HG02571 (cell line): ENCODE measurements around the gene CAPRIN2.

Experiments used
- ATAC-seq: cut with Tn5 transposase; IDR thresholded peaks from one replicate; pipeline ENCODE4 v1.9.1; 2021; ENCODE audit warnings: mild to moderate bottlenecking, moderate library complexity; ENCODE audit not compliant: unreplicated experiment

The CAPRIN2 gene

GRCh38 chr12:30763053-30763452, 8.3 kb upstream of the CAPRIN2 start:
- ATAC-seq = no peak

- no peak for ATAC-seq
Measured at GRCh38 chr12:30761730-30762129, 7.0 kb upstream of the CAPRIN2 start.

- no peak for ATAC-seq
Measured at GRCh38 chr12:30757316-30757715, 2.6 kb upstream of the CAPRIN2 start.

GRCh38 chr12:30756074-30756473, 1.3 kb upstream of the CAPRIN2 start:
- ATAC-seq = no peak

DNA sequence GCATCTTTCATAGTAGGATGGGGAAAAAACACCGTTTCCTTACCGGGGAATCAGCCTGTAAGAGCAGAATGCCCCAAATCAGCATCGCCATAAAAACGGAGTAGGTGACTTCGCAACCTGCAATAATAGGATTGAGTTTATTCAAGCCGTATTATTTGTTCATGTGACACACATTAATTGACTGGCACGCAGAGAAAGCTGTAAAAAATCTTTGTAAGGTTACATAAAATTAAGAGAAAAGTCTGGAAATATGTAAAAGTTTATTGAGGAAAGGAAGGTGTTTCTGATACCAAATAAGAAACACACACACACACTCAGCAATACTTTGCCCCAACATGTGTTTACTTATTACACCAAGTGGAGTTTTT, 628 bp upstream of the CAPRIN2 start:
- no peak for ATAC-seq

- no peak for ATAC-seq
Measured at GRCh38 chr12:30754383-30754749, 385 bp downstream of the CAPRIN2 start.

DNA sequence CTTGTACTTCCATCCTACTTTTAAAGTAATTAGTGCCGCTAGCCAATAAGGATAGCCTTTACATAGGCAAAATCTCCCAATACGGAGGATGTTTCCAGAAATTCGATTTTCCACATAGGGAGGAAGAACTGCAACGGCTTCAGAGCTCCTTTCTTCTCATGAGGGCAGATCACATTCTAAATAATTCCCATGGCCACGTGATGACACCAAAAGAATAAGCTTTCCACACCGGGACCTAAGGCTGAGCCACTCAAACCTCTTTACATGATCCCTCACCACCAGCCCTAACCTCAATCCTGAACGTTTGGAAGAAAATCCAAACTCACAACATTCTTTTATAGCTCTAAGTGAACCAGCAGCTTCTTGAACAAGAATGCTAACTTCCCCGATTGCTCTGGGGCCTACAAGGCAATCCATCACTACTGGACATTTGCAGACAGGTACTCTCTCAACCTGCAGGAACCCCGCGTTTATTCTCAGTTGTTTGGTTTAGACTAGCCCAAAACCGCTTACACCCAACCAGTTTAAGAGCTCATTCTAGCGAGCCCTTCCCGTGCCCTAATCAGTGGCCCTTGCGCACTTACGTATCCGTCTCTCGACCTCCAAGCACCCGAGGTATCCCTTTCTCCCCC, 884 bp downstream of the CAPRIN2 start:
- ATAC-seq = no peak

GRCh38 chr12:30753233-30753632, 1.5 kb downstream of the CAPRIN2 start:
- no peak for ATAC-seq

DNA sequence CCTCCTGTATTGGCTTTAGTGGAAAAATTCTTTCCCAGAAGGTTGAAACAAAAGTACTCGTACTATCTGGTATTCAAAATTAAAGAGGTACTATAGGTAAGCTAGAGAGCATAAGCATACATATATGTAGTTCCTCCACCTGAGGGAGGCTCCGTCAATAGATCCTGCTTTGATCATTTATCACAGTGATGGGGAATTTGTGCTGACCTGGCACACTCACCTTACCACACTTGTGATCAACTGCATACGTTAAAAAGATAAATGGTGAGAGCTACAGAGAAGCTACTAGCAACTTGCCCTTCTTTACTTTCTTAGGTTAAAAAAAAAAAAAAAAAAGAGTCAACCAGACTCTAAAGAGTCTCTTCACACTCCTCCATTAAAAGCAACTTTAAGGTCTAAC, 2.5 kb downstream of the CAPRIN2 start:
- ATAC-seq = no peak

GRCh38 chr12:30748147-30748546, 6.6 kb downstream of the CAPRIN2 start:
- ATAC-seq = no peak

DNA sequence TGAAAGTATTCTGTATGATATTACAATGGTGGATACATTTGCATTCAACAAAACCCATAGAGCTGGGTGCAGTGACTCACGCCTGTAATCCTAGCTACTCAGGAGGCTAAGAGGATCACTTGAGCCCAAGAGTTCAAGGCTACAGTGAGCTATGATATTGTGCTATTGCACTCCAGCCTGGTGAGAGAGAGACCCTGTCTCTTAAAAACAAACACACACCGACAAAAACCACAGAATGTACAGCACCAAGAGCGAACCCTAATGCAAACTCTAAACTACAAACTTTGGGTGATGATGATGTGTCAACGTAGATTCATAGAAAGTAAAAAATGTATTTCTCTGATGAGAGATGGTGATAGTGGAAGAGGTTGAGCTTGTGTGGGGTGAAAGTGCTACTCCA, 8.6 kb downstream of the CAPRIN2 start:
- no peak for ATAC-seq

GRCh38 chr12:30744321-30744720, 10.4 kb downstream of the CAPRIN2 start:
- ATAC-seq = no peak

- ATAC-seq = no peak
Measured at GRCh38 chr12:30740274-30740673, 14.5 kb downstream of the CAPRIN2 start.

DNA sequence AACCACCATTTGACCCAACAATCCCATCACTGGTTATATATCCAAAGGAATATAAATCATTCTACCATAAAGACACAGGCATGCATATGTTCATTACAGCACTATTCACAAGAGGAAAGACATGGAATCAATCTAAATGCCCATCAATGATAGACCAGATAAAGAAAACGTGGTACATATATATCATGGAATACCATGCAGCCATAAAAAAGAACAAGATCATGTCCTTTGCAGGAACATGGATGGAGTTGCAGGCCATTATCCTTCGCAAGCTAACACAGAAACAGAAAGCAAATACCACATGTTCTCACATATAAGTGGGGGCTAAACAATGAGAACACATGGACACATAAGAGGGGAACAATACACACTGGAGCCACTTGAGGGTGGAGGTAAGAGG, 15.7 kb downstream of the CAPRIN2 start:
- ATAC-seq = no peak

DNA sequence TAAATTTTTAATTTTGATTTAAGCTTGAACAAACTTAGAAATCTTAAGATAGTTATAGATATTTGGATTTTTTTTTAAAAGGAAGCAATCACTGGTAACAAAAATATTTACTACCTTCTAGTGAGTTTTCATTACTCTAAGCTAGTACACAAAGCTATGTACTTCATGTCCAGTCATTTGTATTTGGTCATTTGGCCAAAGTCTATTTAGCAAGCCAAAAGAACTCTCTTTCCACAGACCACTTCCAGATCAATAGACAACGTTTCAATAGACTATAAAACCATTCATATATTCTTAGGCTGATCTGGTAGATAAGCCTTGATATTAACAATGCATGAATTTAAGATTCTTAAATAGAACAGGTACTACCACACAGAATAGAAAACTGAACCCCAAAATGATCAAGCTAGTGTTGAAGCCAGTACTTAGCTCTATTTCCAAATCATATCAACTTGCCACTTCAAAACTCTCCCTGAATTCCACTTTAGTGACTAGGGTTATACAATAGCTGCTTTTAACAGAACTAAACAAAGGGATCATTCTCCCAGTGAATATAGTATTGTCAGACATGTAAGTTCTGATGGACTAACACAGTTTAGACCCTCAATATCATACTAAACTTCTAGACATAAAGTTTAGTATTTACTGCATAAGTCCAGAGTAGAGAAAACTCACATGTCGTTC, 21.7 kb downstream of the CAPRIN2 start:
- ATAC-seq = no peak

DNA sequence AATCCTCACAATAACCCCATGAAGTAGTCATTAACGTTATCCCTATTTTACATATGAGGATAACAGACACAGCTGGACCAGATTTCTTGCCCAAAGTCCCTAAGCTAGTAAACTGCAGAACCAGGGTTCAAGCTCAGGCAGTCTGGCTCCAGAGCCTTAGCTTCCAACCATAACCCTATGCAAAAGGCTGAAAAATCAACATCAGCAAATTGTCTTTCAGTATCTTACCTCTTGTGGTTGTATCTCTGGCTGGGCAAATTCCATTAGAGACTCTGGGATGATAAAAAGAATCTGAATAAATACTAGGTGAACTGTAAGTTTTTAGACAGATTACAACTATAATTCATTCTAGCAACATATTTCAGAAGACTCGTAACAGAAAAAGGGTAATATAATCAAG, 24.7 kb downstream of the CAPRIN2 start:
- ATAC-seq = no peak

DNA sequence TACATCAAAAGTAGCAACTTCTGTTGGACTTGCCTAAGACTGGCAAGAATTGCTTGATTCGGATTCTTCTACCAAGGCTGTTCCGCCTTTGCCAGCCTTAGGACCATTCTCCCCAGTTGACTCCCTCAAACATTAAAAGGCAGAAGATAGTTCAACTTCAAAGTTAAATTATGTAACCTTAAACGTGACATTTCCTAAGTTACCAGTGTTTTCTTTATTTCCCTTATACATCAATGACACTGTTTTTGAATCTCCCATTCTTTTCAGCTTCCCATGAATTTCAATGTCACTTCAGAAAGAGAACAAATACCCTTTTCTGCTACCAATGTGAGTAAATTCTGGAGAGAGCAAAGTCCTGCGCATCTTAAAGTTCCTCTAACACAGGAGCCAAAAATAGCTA, 25.2 kb downstream of the CAPRIN2 start:
- ATAC-seq = no peak

DNA sequence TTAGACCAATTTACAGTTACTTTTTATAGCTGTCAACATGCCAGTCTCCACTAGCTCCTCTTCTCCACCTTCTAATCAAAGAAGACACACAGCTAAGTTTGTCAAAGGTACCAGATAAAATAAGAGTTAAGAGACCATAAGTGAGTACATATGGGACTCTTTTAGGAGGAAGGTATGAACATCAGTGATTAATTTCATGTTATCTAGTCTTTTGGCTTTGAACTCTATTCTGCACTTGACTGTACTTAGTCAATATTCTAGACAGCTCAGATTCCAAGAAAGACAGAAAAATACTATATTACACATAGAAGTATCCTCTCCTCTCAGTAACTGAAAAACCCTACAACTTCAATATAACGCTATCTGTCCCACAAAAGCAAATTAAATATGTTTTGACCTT, 28.1 kb downstream of the CAPRIN2 start:
- no peak for ATAC-seq

DNA sequence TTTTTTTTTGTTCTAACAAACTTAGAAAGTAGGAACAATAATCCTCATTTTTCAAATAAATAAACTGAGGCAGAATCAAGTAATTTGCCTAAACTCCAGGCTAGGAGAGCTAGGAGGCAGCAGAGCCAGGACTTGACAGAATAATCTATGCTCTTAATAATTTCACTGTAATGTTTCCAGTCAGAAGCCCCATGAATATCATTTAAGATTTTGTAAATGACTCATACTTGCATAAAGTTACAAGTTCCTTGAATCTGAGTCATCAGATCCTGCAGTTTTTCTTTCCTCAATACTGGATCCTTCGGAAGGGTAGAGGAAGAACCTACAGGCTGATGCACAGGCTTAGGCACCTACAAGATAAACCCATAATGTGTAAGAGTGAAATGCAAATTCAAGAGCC, 29.0 kb downstream of the CAPRIN2 start:
- ATAC-seq = no peak

DNA sequence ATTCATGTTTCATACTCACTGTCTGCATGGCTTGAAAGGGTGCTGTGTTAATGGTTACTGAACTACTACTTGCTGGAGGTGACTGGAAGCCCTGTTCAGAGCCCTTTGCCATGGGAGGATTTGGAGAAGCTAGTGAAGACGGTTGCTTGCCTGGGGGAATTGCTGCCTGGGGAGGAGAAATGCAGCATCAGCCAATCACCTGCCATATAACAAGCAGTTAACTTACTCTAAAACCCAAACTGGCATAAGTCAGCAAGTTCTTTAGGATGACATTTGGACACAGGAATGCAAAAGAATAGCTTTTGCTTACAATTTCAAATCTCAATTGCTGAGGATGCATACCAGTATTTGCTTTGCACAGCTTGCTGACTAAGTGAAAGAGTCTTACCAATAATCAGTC, 35.7 kb downstream of the CAPRIN2 start:
- ATAC-seq = no peak

- ATAC-seq = no peak
Measured at GRCh38 chr12:30707613-30708342, 47.0 kb downstream of the CAPRIN2 start.

DNA sequence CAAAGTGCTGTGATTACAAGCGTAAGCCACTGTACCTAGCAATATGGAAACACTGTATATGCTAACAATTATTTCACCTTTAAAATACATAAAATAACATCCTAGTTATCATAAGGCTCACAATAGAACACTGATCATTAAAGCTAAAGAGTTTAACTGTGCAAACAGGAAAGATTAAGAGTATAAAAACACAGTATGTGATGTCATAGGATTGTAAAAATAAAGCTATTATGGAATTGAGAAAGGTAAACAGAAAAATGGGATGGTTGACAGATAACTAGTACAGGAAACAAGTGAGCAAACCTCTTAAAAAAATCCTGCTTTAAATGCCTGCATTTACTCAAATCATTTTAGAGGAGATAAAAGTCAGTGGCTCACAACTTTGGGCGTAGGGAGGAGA, 48.3 kb downstream of the CAPRIN2 start:
- ATAC-seq = no peak
